SK-N-SH treated with all-trans-retinoic acid at 6 μM for 48 hours (cell line): ENCODE measurements around the gene VAC14.

ENCODE experiments used
- ATAC-seq: fragments of 200-7000 bp; cut with Tn5 transposase; 3 replicates; pipeline ENCODE4 v1.9.1; 2020; ENCODE audit warnings: mild to moderate bottlenecking, moderate library complexity
- BACH2 ChIP-seq: fragments of 250-450 bp; sonication (Bioruptor Pico); IDR thresholded peaks from 2 replicates; pipeline ENCODE4 v1.9.0; 2021; ENCODE audit warnings: mild to moderate bottlenecking, borderline replicate concordance
- CSDC2 ChIP-seq: fragments of 250-450 bp; sonication (Bioruptor Pico); IDR thresholded peaks from 2 replicates; pipeline ENCODE4 v1.5.0; 2020; ENCODE audit warnings: mild to moderate bottlenecking, moderate library complexity
- ESRRG ChIP-seq: fragments of 250-450 bp; sonication (Bioruptor Pico); IDR thresholded peaks from 2 replicates; pipeline ENCODE4 v1.6.1; 2021; ENCODE audit warnings: mild to moderate bottlenecking
- ISL1 ChIP-seq: fragments of 250-450 bp; sonication (Bioruptor Pico); IDR thresholded peaks from 2 replicates; pipeline ENCODE4 v2.1.2; 2022; ENCODE audit warnings: mild to moderate bottlenecking, moderate library complexity
- OSR1 ChIP-seq: fragments of 250-450 bp; sonication (Bioruptor Pico); IDR thresholded peaks from 2 replicates; pipeline ENCODE4 v1.8.0; 2022; ENCODE audit warnings: moderate library complexity, mild to moderate bottlenecking, inconsistent platforms
- POU6F1 ChIP-seq: fragments of 250-450 bp; sonication (Bioruptor Pico); IDR thresholded peaks from 2 replicates; pipeline ENCODE4 v1.8.0; 2021; ENCODE audit warnings: low read depth, mild to moderate bottlenecking, moderate library complexity, borderline replicate concordance
- PPARA ChIP-seq: fragments of 250-450 bp; sonication (Bioruptor Pico); IDR thresholded peaks from 2 replicates; pipeline ENCODE4 v1.5.0; 2020; ENCODE audit warnings: mild to moderate bottlenecking, borderline replicate concordance
- RARB ChIP-seq: fragments of 250-450 bp; sonication (Bioruptor Pico); IDR thresholded peaks from 2 replicates; pipeline ENCODE4 v1.8.0; 2021; ENCODE audit warnings: mild to moderate bottlenecking, moderate library complexity
- TSHZ2 ChIP-seq: fragments of 250-450 bp; sonication (Bioruptor Pico); IDR thresholded peaks from 2 replicates; pipeline ENCODE4 v1.5.0; 2020; ENCODE audit warnings: mild to moderate bottlenecking, moderate library complexity
- ZC3H10 ChIP-seq: fragments of 250-450 bp; sonication (Bioruptor Pico); IDR thresholded peaks from 2 replicates; pipeline ENCODE4 v1.5.1; 2021; ENCODE audit warnings: mild to moderate bottlenecking, moderate library complexity
- ZFP3 ChIP-seq: fragments of 250-450 bp; sonication (Bioruptor Pico); IDR thresholded peaks from 2 replicates; pipeline ENCODE4 v1.5.0; 2020; ENCODE audit warnings: mild to moderate bottlenecking, moderate library complexity
- ZFP30 ChIP-seq: fragments of 450-650 bp; formaldehyde crosslinking; IDR thresholded peaks from 2 replicates; pipeline ENCODE4 v1.5.0; 2022; ENCODE audit warnings: mild to moderate bottlenecking, moderate library complexity
- ZNF565 ChIP-seq: fragments of 450-650 bp; formaldehyde crosslinking; conservative IDR thresholded peaks from 2 replicates; pipeline ENCODE4 v1.5.0; 2020; ENCODE audit warnings: low read depth, mild to moderate bottlenecking, moderate library complexity
- ZNF70 ChIP-seq: fragments of 450-650 bp; formaldehyde crosslinking; IDR thresholded peaks from 2 replicates; pipeline ENCODE4 v1.5.0; 2020; ENCODE audit warnings: mild to moderate bottlenecking, moderate library complexity
- ZNF8 ChIP-seq: fragments of 450-650 bp; formaldehyde crosslinking; IDR thresholded peaks from 2 replicates; pipeline ENCODE4 v1.5.0; 2020; ENCODE audit warnings: mild to moderate bottlenecking, moderate library complexity
- TF ChIP-seq, protein P1 (sequence below): fragments of 250-450 bp; sonication (Bioruptor Pico); IDR thresholded peaks from 2 replicates; pipeline ENCODE4 v1.5.1; 2020; ENCODE audit warnings: low read depth, mild to moderate bottlenecking, moderate library complexity
- TF ChIP-seq, protein P2 (sequence below): fragments of 250-450 bp; sonication (Bioruptor Pico); IDR thresholded peaks from 2 replicates; pipeline ENCODE4 v1.8.0; 2020; ENCODE audit warnings: mild to moderate bottlenecking, moderate library complexity, borderline replicate concordance
- TF ChIP-seq, protein P3 (sequence below): fragments of 250-450 bp; sonication (Bioruptor Pico); IDR thresholded peaks from 2 replicates; pipeline ENCODE4 v1.5.1; 2021; ENCODE audit warnings: mild to moderate bottlenecking, moderate library complexity

The VAC14 gene

GRCh38 chr16:70758786-70759185, 42.2 kb downstream of the VAC14 start (continued):
- TF ChIP-seq, protein P1, sequence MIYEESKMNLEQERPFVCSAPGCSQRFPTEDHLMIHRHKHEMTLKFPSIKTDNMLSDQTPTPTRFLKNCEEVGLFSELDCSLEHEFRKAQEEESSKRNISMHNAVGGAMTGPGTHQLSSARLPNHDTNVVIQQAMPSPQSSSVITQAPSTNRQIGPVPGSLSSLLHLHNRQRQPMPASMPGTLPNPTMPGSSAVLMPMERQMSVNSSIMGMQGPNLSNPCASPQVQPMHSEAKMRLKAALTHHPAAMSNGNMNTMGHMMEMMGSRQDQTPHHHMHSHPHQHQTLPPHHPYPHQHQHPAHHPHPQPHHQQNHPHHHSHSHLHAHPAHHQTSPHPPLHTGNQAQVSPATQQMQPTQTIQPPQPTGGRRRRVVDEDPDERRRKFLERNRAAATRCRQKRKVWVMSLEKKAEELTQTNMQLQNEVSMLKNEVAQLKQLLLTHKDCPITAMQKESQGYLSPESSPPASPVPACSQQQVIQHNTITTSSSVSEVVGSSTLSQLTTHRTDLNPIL (CRISPR knock-in tag), result no peak
- TF ChIP-seq PPARA, result no peak

GRCh38 chr16:70757183-70757582, 43.8 kb downstream of the VAC14 start:
- TF ChIP-seq, protein P1 (CRISPR knock-in tag), result no peak
- TF ChIP-seq BACH2 (CRISPR knock-in tag) (no peak), CSDC2 (CRISPR knock-in tag) (no peak), POU6F1 (CRISPR knock-in tag) (no peak), ZNF565 (CRISPR knock-in tag) (no peak)
- TF ChIP-seq, all 23 proteins: peak for 0
- ATAC-seq, result no peak

DNA sequence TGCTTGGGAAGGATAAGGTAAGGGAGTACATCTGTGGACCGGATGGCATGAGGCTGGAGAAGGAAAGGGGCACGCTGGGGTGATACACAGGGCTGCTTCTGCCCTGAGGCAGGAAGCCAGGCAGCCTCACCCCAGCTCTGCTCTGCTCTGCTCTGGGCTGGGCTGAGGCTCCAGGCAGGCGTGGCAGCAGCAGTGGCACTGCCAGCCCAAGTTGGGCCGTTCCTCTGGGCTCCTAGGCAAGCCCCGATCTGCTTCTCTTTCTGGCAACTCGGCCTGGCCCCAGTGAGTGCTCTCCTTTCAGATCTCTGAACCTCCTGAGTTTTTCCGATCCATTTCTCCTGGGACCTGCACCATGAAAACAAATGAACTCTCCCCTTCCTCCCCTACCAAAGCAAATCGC, 44.9 kb downstream of the VAC14 start:
- ATAC-seq, result no peak
- TF ChIP-seq ZC3H10 (CRISPR knock-in tag), result no peak
- TF ChIP-seq, protein P2, sequence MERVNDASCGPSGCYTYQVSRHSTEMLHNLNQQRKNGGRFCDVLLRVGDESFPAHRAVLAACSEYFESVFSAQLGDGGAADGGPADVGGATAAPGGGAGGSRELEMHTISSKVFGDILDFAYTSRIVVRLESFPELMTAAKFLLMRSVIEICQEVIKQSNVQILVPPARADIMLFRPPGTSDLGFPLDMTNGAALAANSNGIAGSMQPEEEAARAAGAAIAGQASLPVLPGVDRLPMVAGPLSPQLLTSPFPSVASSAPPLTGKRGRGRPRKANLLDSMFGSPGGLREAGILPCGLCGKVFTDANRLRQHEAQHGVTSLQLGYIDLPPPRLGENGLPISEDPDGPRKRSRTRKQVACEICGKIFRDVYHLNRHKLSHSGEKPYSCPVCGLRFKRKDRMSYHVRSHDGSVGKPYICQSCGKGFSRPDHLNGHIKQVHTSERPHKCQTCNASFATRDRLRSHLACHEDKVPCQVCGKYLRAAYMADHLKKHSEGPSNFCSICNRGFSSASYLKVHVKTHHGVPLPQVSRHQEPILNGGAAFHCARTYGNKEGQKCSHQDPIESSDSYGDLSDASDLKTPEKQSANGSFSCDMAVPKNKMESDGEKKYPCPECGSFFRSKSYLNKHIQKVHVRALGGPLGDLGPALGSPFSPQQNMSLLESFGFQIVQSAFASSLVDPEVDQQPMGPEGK (CRISPR knock-in tag), result no peak
- TF ChIP-seq RARB (CRISPR knock-in tag), result no peak
- no peak for TF ChIP-seq TSHZ2 (CRISPR knock-in tag)
- TF ChIP-seq CSDC2 (CRISPR knock-in tag), result no peak
- no peak for TF ChIP-seq ZNF565 (CRISPR knock-in tag)
- TF ChIP-seq ZNF8 (CRISPR knock-in tag), result no peak
- TF ChIP-seq BACH2 (CRISPR knock-in tag), result no peak
- no peak for TF ChIP-seq ESRRG (CRISPR knock-in tag)
- no peak for TF ChIP-seq ZNF70 (CRISPR knock-in tag)
- TF ChIP-seq ZFP30 (CRISPR knock-in tag), result no peak
- no peak for TF ChIP-seq ISL1 (CRISPR knock-in tag)

DNA sequence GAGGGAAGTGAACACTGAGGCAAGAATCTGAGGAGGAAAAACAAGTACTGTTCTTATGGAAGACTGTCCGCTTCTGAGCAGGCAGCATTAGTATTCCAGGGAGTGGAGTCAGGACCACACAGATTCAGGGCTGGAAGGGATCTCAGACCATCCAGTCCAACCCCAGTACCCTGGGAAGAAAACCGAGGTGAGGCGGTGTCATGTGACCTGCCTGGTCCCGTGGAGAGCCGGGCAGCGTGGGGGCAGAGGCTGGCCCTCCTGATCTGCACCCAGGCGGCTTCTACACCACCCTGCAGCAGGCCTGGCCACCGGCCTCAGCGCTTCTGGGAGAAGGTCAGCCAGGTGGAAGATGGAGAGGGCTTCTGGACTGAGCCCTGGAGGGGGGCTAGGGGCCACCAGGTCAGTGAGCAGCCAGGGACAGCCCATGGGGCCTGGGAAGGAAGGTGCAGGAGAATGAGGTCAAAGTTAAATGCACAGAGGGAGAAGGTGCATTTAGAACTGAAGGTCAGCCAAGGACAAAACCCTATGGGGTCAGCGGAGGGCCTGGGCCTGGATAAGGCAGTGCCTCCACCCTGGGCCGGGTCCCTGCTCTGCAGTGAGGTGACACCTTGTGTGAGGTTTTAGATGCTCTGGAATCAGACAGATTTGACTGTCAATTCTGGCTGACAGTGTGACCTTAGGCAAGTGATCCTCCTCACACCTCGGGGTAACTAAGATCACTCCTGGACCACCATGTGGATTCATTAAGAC, 45.9 kb downstream of the VAC14 start:
- no peak for ATAC-seq
- TF ChIP-seq RARB (CRISPR knock-in tag), result no peak
- TF ChIP-seq TSHZ2 (CRISPR knock-in tag), result no peak
- TF ChIP-seq, protein P1 (CRISPR knock-in tag), result no peak
- TF ChIP-seq CSDC2 (CRISPR knock-in tag), result no peak
- TF ChIP-seq OSR1, result no peak
- TF ChIP-seq ZNF70 (CRISPR knock-in tag), result no peak
- TF ChIP-seq ZFP3 (CRISPR knock-in tag), result no peak
- no peak for TF ChIP-seq ISL1 (CRISPR knock-in tag)
- TF ChIP-seq, protein P3, sequence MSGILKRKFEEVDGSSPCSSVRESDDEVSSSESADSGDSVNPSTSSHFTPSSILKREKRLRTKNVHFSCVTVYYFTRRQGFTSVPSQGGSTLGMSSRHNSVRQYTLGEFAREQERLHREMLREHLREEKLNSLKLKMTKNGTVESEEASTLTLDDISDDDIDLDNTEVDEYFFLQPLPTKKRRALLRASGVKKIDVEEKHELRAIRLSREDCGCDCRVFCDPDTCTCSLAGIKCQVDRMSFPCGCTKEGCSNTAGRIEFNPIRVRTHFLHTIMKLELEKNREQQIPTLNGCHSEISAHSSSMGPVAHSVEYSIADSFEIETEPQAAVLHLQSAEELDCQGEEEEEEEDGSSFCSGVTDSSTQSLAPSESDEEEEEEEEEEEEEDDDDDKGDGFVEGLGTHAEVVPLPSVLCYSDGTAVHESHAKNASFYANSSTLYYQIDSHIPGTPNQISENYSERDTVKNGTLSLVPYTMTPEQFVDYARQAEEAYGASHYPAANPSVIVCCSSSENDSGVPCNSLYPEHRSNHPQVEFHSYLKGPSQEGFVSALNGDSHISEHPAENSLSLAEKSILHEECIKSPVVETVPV (CRISPR knock-in tag), result no peak
- TF ChIP-seq ZFP30 (CRISPR knock-in tag), result no peak
